GM12891 (cell line): ENCODE data around the gene HOXD13.

Experiments
- PAX5 ChIP-seq: IDR thresholded peaks from 2 replicates; pipeline ENCODE4 v1.6.1; 2011; ENCODE audit warnings: low read length, moderate library complexity, mild to moderate bottlenecking; ENCODE audit not compliant: insufficient read depth, severe bottlenecking
- POLR2A ChIP-seq: IDR thresholded peaks from 2 replicates; pipeline ENCODE4 v1.6.1; 2011; ENCODE audit warnings: low read depth, low read length, control low read depth
- POLR2AphosphoS5 ChIP-seq: IDR thresholded peaks from 2 replicates; pipeline ENCODE4 v1.6.1; 2011; ENCODE audit warnings: low read depth, low read length, control low read depth
- POU2F2 ChIP-seq: IDR thresholded peaks from 2 replicates; pipeline ENCODE4 v1.6.1; 2011; ENCODE audit warnings: low read depth, mild to moderate bottlenecking, control low read depth, low read length, moderate library complexity
- TAF1 ChIP-seq: IDR thresholded peaks from 2 replicates; pipeline ENCODE4 v1.6.1; 2011; ENCODE audit warnings: low read depth, low read length, control low read depth

GRCh38 chr2:176137252-176137580 lies 44.7 kb downstream of the HOXD13 start:
- TF ChIP-seq POLR2AphosphoS5 = no peak
- no peak for TF ChIP-seq TAF1
- no peak for TF ChIP-seq POLR2A
- no peak for TF ChIP-seq PAX5
- no peak for TF ChIP-seq POU2F2
